HG02588 (cell line): ENCODE measurements around the gene KMT2C.

Experiments
- ATAC-seq: cut with Tn5 transposase; IDR thresholded peaks from one replicate; pipeline ENCODE4 v1.9.1; 2021; ENCODE audit warnings: mild to moderate bottlenecking, moderate library complexity; ENCODE audit not compliant: unreplicated experiment

Gene KMT2C

GRCh38 chr7:152121432-152121831 lies 314.4 kb downstream of the KMT2C start:
- no peak for ATAC-seq

DNA sequence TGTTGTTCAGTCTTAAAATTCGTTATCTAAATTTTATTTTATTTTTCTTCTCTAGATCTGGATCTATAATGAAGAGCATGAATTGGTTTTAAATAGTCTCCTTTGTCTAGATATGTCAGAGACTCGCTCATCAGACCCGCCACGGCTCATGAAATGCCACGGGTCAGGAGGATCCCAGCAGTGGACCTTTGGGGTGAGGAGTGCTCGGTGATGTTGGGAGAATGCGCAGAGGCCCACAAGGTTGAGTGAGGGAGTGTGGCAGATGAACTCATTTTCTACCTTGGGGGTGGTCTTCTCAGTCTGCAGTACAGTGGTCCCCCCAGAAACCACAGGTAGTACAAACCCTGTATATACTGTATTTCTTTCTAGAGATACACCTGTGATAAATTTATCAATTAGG lies 315.0 kb downstream of the KMT2C start:
- ATAC-seq, result no peak

GRCh38 chr7:152120210-152120609 lies 315.6 kb downstream of the KMT2C start:
- no peak for ATAC-seq

DNA sequence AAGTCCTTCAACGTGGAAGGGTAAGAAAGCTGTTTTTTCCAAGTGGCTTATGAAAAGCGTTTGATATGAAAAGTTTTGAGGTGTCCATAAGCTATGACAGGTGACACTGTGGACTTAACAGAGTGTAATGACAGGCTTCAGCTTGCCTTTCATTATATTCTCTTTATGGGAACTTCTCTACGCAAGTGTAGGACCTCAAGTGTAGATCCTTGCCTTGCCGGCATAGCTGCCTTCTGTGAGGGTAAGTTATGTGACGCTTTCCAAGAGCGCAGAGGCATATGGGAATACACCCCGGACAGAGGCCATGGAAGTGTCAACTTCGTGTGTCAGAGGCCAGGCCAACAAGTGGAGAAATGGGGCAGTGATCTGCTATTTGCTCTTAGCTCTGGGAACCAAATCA lies 318.4 kb downstream of the KMT2C start:
- ATAC-seq, result no peak

- ATAC-seq, result no peak
Observed at GRCh38 chr7:152115021-152115718, 320.6 kb downstream of the KMT2C start.

- ATAC-seq, result no peak
Observed at GRCh38 chr7:152112829-152113228, 323.0 kb downstream of the KMT2C start.

GRCh38 chr7:152108359-152108758 lies 327.4 kb downstream of the KMT2C start:
- ATAC-seq, result no peak

GRCh38 chr7:152107945-152108344 lies 327.9 kb downstream of the KMT2C start:
- no peak for ATAC-seq

DNA sequence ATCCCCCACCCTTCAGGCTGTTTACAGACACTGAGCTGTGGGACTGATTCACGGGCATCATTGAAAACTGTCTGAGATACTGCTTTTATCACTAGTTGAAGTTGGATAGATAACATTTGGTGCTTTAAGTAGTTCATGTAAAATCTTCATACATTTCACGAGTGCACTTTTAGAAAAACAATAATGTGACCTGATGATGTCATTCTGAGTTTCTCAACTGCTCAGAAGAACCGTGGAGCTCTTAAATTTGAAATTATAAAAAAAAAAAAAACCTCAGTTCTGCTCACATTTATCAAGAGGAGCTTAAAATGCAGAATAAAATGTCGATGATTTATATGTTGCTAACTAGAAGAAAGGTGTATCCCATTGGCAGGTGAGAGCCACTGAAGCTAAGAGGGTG lies 328.8 kb downstream of the KMT2C start:
- no peak for ATAC-seq

DNA sequence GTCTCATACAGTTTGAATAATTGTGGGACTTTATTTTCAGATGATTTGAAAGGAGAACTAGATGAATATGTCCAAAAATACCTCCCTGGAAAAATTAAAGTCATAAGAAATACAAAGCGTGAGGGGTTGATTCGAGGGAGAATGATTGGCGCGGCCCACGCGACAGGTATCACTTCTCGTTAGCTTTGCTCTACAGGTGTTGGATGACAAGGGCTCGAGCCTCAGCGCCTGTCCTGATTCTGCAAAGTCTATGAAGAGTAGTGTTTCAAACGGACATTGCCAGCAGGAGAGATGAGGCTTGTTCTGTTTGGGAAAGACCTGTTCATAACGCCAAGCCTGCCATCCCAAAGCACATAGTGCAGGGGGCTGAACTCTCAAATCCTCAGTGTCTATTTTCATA lies 330.6 kb downstream of the KMT2C start:
- no peak for ATAC-seq

DNA sequence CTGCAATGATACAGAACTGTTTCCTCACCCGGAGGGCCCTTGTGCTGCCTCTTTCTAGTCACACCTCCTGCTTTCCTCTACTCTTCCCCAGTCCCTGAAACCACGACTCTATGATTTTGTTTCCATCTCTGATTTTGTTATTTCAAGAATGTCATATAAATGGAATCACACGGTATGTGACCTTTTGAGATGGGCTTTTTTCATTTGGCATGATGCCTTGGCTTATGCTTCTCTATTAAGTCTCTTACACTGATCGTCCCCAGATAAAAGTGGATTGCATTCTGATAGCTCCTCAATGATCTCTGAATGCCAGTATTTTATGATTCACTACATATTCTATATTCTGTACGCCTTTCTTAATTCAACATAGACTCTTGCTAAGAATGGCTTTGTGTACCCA lies 332.1 kb downstream of the KMT2C start:
- no peak for ATAC-seq

DNA sequence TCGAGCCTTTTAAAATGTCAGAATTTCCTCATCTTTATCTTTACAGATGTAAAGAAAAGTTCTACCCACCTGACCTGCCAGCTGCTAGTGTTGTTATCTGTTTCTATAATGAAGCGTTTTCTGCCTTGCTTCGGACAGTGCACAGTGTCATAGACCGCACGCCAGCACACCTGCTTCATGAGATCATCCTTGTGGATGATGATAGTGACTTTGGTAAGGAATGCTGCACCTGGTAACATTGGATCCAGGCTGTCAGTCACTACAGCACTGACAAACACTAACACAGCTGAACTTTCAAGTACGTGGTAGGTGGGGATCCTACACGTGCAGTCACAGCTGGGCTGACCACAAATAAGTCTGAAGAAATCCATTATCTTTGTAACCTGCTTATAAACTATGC lies 332.7 kb downstream of the KMT2C start:
- no peak for ATAC-seq

GRCh38 chr7:152097330-152097729 lies 338.5 kb downstream of the KMT2C start:
- no peak for ATAC-seq

DNA sequence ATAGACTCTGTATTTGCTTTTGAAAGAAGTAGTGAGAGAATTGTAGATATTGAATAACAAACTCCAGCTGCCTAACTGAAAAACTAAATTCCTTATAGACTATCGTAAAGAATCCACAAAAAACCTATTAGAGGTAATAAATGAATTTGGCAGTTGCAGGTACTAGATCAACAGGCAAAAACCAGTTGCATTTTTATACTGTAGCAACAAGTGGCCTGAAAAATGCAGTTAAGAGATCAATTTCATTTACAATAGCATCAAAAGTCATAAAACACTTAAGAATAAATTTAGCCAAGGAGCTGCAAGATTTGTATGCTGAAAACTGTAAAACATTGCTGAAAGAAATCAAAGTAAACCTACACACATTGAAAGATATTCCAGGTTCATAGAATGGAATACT lies 340.0 kb downstream of the KMT2C start:
- ATAC-seq, result no peak

DNA sequence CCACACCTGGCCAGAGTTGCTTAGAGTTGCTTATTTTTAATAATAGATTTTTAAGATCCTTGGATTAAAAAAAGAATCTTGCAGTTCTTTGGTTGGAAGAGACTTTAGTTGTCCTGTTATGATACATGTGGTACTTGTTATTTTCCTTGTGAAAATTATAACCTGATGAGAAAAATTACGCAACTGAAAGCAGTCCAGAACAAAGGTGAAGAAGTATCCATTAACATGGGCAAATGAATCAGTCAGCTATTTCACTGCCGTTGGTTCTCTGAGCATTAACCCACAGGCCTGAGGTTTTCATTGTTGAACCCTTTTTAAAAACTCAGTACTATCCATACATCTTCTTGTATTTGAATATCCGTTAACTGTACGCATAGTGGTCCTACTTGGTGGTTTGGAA lies 342.1 kb downstream of the KMT2C start:
- no peak for ATAC-seq

DNA sequence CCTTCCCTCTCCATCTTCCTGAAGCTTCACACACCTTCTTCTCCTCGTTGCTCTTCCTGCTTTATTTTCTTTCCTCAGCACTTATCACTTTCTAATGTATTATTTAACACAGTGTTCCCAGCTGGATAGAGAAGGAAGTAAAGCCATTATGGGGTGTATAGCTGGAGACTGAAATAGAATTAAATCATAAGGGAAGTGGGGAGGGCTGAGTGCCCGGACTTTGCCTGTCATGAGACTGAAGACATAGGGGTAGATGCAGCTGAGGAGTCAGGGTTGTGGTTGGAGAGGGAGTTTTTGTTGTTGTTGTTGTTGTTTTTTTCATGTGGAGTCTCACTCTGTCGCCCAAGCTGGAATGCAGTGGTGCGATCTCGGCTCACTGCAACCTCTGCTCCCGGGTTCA lies 345.1 kb downstream of the KMT2C start:
- ATAC-seq, result no peak

DNA sequence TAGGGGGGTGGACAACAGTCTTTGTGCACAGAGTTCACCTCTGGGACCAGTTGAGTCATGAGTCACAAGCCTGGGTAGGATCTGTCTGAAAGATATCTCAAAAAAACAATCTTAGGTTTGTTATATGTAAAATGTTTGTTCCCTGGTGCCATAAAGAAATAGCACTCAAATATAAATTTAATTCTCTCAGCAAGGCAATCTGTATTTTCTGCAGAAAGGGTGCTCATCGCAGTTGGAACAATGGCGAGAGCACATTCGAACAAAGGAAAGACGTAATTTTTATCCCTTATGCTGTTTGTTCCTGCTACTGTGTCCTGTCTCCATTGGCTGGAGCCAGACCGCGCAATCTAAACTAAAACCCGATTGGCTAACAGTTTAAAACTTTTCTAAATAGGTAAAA lies 346.6 kb downstream of the KMT2C start:
- no peak for ATAC-seq

DNA sequence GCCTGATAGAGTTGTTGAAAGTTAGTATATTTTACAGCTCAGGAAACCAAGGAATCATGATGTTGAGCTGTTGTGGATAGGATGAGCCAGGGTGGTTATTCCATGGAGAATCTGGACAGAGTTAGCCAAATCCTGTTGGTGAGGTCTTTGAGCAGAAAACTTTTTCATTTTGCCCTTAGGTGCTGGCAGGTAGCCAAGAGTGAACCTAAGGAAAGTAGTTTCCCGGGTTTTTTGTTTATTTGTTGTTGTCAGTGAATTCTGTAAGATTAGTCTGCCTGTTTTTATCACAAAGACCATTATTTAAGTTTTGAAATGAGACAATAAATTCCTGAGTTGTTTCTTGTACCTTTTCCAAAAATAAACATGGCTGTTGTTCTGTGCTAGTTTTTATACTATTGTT lies 349.3 kb downstream of the KMT2C start:
- ATAC-seq, result no peak

GRCh38 chr7:152085131-152085530 lies 350.7 kb downstream of the KMT2C start:
- no peak for ATAC-seq
